GM19455 (cell line): ENCODE data around the gene GABARAPL1.
"Not testable (repeated sequence)": the region's sequence is repeated elsewhere in the genome, so short reads cannot be mapped to it uniquely, and the experiment has no call there.

Experiments
- ATAC-seq: cut with Tn5 transposase; IDR thresholded peaks from one replicate; pipeline ENCODE4 v1.9.1; 2021; ENCODE audit not compliant: unreplicated experiment

The GABARAPL1 gene

DNA sequence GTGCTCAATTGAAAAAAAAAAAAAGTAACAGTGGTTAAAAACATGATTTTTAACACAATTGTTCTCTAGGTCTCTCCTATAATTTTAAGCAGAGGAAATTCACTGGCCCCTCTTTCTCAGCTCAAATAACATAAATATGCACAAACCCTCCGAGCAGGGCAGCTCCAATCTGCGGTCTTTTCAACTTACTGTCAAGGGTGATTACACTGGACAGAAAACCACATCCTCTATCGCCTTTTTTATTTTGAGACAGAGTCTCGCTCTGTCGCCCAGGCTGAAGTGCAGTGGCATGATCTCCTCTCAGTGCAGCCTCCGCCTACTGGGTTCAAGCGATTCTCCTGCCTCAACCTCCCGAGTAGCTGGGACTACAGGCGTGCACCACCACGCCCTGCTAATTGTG, 16.5 kb upstream of the GABARAPL1 start:
- peak; percentile 73 for ATAC-seq

DNA sequence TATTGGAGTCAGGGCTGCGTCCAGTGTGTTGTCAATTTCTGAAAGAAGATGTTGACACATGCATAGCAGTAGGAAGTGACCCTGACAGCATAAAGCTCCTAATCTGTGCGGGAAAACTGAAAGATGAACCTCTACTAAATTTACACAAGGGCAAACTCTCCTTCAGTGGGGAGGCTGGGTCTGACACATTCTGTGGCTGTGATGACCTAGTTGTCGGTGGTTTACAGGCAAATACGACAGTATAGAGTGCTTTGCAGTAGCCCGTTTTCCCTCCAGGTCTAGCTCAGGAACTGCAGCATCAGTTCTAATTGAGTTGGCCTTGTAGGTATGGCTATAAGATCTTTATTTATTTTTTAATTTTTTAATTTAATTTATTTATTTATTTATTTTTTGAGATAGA, 14.8 kb upstream of the GABARAPL1 start:
- no peak for ATAC-seq

GRCh38 chr12:10204495-10204894, 8.2 kb upstream of the GABARAPL1 start:
- not testable (repeated sequence) for ATAC-seq

- no peak for ATAC-seq
These were observed 7.4 kb upstream of the GABARAPL1 start for GRCh38 chr12:10205220-10205807.

GRCh38 chr12:10207136-10207535, 5.5 kb upstream of the GABARAPL1 start:
- no peak for ATAC-seq

- ATAC-seq, result no peak
These were observed 2.5 kb upstream of the GABARAPL1 start for GRCh38 chr12:10210225-10210624.

DNA sequence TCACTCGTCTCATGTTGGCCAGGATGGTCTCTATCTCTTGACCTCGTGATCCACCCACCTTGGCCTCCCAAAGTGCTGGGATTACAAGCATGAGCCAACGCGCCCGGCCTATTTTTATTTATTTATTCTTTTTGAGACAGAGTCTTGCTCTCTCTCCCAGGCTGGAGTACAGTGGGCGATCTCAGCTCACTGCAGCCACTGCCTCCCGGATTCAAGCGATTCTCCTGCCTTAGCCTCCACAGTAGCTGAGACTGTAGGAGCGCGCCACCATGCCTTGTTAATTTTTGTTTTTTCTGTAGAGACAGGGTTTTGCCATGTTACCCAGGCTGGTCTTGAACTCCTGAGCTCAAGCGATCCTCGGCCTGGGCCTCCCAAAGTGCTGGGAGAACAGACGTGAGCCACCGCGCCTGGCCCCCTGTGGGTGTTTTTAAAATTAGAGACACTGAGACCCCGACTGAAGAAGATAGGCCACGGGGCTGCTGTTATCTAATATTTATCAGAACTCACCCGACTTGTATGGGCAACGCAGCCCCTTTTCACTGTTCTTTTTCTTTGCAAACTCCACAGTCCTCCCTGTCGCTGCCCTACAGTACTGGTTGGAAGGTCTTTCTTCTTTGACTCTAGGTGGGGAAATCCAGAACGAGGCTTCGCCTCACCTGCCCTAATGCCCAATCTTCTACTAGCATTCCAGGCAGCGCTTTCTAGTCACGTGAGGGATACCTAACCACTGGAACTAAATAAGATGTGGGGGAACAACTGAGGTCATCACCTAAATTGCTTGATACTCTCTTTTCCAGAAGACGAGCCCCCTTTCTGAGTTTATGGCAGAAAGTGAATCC, 1.4 kb upstream of the GABARAPL1 start:
- no peak for ATAC-seq

DNA sequence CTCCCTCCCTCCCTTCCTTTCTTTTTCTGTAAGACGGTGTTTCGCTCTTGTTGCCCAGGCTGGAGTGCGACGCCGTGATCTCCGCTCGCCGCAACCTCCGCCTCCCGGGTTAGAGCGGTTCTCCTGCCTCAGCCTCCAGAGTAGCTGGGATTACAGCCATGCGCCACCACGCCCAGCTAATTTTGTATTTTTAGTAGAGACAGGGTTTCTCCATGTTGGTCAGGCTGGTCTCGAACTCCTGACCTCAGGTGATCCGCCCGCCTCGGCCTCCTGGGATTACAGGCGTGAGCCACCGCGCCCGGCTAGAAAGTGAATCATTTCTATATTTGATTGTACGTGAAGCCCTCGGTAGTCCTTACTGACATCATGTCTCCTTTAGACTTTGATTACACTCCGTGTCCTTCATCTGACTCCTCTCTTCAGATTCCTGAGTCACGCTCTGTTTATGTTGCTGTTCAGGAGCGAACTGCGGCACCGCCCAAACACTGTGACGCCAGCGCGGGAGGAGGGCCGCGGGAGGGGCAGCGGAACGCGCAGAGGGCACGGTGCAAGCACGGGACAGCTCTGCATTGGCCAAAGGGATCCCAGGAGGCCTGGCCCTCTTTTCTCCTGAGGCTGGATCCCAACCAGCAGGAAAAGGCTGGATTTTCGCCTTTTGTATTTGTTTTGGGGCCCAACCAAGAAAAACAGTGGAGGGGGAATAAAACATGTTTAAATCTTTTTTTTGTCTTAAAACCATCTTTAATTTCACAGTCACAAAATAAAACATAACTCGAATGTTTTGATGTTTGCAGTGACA, 538 bp upstream of the GABARAPL1 start:
- ATAC-seq, result peak; percentile 73

- peak; percentile 55 for ATAC-seq
These were observed 775 bp downstream of the GABARAPL1 start for GRCh38 chr12:10213168-10214135.

DNA sequence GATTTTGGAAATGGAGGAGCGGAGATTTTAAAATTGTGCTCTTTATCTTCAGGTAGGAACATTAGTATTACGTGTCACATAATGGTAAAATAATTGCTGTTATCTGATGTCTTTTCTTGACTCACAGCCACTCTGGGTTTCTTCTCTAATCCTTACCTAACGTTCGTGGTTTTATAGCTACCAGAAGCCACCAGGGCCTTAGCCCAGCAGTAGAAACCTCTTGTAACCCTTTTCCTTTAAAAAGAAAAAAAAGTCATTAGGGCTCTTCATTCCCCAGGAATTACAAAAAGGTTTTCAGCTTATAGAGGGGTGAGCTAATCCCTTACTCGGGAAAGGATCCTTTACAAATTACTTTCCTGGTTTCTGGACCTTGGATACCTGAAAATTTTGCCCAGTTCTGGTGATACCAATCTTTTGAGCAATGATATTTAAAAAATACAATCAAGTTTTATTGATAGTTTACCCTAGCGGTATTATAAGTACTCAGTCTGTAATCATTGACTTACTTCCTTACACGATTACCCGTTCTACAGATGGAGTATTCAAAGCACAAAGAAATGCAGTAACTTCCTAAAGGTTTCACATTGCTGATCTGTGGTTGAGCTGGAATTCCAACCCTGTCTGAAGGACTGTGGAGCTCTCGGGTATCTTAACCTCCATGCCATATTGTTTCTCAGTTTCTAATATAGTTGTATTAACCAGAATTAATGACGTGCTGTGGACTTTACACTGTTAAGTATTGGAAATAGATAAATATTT, 1.6 kb downstream of the GABARAPL1 start:
- no peak for ATAC-seq

GRCh38 chr12:10214895-10215267, 2.2 kb downstream of the GABARAPL1 start:
- no peak for ATAC-seq

- ATAC-seq, result no peak
These were observed 2.8 kb downstream of the GABARAPL1 start for GRCh38 chr12:10215436-10215835.

GRCh38 chr12:10215946-10216345, 3.3 kb downstream of the GABARAPL1 start:
- not testable (repeated sequence) for ATAC-seq

DNA sequence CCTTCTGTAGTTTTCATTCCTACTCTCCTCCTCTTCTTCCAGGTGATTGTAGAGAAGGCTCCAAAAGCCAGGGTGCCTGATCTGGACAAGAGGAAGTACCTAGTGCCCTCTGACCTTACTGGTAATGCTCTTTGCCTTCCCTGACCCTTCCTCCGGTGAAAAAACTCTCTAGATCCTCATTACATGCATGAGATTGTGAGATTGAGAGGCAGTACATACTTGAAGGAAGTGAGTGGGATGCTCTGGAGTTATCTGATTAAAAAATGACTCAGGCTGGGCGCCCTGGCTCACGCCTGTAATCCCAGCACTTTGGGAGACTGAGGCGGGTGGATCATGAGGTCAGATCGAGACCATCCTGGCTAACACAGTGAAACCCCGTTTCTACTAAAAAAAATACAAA, 5.3 kb downstream of the GABARAPL1 start:
- no peak for ATAC-seq

DNA sequence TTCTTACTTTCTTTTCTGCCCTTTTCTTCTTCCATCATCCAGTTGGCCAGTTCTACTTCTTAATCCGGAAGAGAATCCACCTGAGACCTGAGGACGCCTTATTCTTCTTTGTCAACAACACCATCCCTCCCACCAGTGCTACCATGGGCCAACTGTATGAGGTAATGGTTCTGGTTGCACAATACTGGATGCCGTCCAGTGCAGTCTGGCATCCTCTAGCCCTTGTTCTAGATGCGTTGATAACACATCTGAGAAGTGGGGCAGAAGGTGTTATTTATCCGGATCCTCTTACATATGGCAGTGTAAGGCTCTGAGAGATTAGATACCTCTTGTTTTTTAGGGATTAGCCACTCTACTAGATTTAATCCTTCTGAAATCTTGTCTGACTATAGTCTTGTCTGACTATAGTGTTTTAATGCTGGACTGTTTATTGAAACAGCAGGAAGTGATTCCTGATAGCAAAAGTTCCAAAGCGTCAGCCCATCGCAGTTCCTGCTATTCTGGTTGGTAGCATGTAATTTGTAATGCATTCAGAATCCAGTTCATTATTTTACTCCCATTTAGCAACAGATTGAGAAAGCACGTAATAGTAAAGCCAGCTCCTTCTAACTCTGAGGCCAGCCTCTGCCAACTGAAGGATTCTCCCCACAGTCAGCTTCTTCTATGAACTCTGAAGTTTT, 7.9 kb downstream of the GABARAPL1 start:
- no peak for ATAC-seq

DNA sequence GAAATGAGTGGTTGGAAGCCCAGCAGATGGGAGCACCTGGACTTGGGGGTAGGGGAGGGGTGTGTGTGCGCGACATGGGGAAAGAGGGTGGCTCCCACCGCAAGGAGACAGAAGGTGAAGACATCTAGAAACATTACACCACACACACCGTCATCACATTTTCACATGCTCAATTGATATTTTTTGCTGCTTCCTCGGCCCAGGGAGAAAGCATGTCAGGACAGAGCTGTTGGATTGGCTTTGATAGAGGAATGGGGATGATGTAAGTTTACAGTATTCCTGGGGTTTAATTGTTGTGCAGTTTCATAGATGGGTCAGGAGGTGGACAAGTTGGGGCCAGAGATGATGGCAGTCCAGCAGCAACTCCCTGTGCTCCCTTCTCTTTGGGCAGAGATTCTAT, 9.2 kb downstream of the GABARAPL1 start:
- ATAC-seq, result no peak

GRCh38 chr12:10223208-10223607, 10.5 kb downstream of the GABARAPL1 start:
- no peak for ATAC-seq

GRCh38 chr12:10225426-10225825, 12.7 kb downstream of the GABARAPL1 start:
- ATAC-seq, result not testable (repeated sequence)

DNA sequence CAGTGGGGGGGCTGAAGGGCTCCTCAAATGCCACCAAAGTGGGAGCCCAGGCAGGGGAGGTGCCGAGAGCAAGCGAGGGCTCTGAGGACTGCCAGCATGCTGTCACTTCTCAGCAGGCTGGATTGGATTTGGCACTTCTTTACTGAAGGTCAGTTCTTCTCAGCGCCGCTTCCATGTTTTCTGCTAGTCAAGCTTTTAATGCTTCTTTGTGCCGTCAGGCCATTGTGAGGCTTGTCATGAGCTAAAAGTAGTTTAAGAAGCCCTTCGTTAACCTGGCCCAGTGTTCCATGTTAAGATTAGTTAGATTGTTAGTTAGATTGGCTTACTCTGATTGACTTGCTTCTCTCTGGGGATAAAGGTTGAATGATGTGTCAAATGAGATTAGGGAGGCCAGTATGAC, 13.4 kb downstream of the GABARAPL1 start:
- ATAC-seq, result no peak
